Measurements from ENCODE around the gene MBOAT2.
A peak's percentile ranks its signal among the peaks of the same experiment; 100 is the strongest.

MBOAT2 gene

GRCh38 chr2:8885449-8886201 is 117.9 kb downstream of the MBOAT2 start:
- no peak for TF ChIP-seq CTCF (conservative IDR thresholded peaks at IDR 0.05; ENCODE audit: low read length)
- DNase-seq (ENCODE audit: low read depth): no peak
- H3K4me3 ChIP-seq (ENCODE audit: low read length): no peak overlapping the region

GRCh38 chr2:8884812-8885211 is 118.7 kb downstream of the MBOAT2 start:
- no peak for TF ChIP-seq CTCF (conservative IDR thresholded peaks at IDR 0.05; ENCODE audit: low read length)
- no peak overlapping the region for H3K4me3 ChIP-seq (ENCODE audit: low read length)
- DNase-seq (ENCODE audit: low read depth): no peak

- H3K4me3 ChIP-seq (ENCODE audit: low read length): no peak overlapping the region
- DNase-seq (ENCODE audit: low read depth): peak; percentile 20
- TF ChIP-seq CTCF (conservative IDR thresholded peaks at IDR 0.05; ENCODE audit: low read length): peak; percentile 38
Observed at GRCh38 chr2:8882094-8882493, 121.4 kb downstream of the MBOAT2 start.

- no peak for TF ChIP-seq CTCF (conservative IDR thresholded peaks at IDR 0.05; ENCODE audit: low read length)
- no peak overlapping the region for H3K4me3 ChIP-seq (ENCODE audit: low read length)
- no peak for DNase-seq (ENCODE audit: low read depth)
Observed at GRCh38 chr2:8877894-8878293, 125.6 kb downstream of the MBOAT2 start.

- H3K4me3 ChIP-seq (ENCODE audit: low read length): no peak overlapping the region
- no peak for DNase-seq (ENCODE audit: low read depth)
- no peak for TF ChIP-seq CTCF (conservative IDR thresholded peaks at IDR 0.05; ENCODE audit: low read length)
Observed at GRCh38 chr2:8877332-8877731, 126.2 kb downstream of the MBOAT2 start.

- DNase-seq (ENCODE audit: low read depth): no peak
- H3K4me3 ChIP-seq (ENCODE audit: low read length): no peak overlapping the region
- no peak for TF ChIP-seq CTCF (conservative IDR thresholded peaks at IDR 0.05; ENCODE audit: low read length)
Observed at GRCh38 chr2:8876628-8877027, 126.9 kb downstream of the MBOAT2 start.

- peak; percentile 73 for TF ChIP-seq CTCF (conservative IDR thresholded peaks at IDR 0.05; ENCODE audit: low read length)
- H3K4me3 ChIP-seq (ENCODE audit: low read length): no peak overlapping the region
- DNase-seq (ENCODE audit: low read depth): peak; percentile 70
Observed at GRCh38 chr2:8872821-8873432, 130.6 kb downstream of the MBOAT2 start.
